Transverse colon (tissue), 4 donors: ENCODE data around the gene PIGR. TPM values are rescaled to one million over a fixed set of nuclear protein-coding genes. Genes with fewer than 3 reads are reported as not detected.

Experiments used
- DNase-seq: peaks from one replicate; pipeline ENCODE4 v3.0.0-alpha.2; 2019
- H3K27ac ChIP-seq, 4 donors: fragments of 200-600 bp; sonication (generic); 2 replicates each; pipeline ENCODE4 v1.5.1; 2016 to 2018; ENCODE audit warnings: inconsistent platforms in 4 of 4
- H3K27me3 ChIP-seq: fragments of 200-600 bp; sonication (generic); 2 replicates; pipeline ENCODE4 v1.5.1; 2017; ENCODE audit warnings: inconsistent platforms
- H3K36me3 ChIP-seq, 4 donors: fragments of 200-600 bp; sonication (generic); 2 replicates each; pipeline ENCODE4 v1.5.1; 2017 to 2019; ENCODE audit warnings: inconsistent platforms in 4 of 4
- H3K4me1 ChIP-seq, 4 donors: fragments of 200-600 bp; sonication (generic); 2 replicates each; pipeline ENCODE4 v1.5.1; 2017 to 2020; ENCODE audit warnings: inconsistent platforms in 4 of 4
- H3K4me3 ChIP-seq, 4 donors: fragments of 200-600 bp; sonication (generic); 1 replicate in 1 of 4; 2 replicates in 3 of 4; pipeline versions ENCODE4 v1.5.1 to v1.6.1; 2017 to 2019; ENCODE audit warnings: inconsistent platforms in 4 of 4
- H3K9me3 ChIP-seq, 2 donors: fragments of 200-600 bp; sonication (generic); 2 replicates each; pipeline ENCODE4 v1.5.1; 2017 to 2019; ENCODE audit warnings: inconsistent platforms in 2 of 2
- EP300 ChIP-seq: sonication (generic); formaldehyde crosslinking; IDR thresholded peaks from one replicate; pipeline ENCODE4 v1.6.1; 2017; ENCODE audit warnings: antibody characterized with exemption, low read depth
- POLR2A ChIP-seq: fragments of 450-650 bp; IDR thresholded peaks from one replicate; pipeline ENCODE4 v1.6.1; 2016; ENCODE audit warnings: antibody characterized with exemption, mild to moderate bottlenecking, moderate library complexity
- POLR2AphosphoS5 ChIP-seq, 3 donors: sonication (generic); formaldehyde crosslinking; IDR thresholded peaks; one replicate each; pipeline ENCODE4 v1.6.1; 2016; ENCODE audit warnings: antibody characterized with exemption in 3 of 3
- WGBS, 2 donors: methylation state at CpG; one replicate each; pipeline ENCODE4 v1.1.5; 2018; ENCODE audit warnings: low coverage in 1 of 2; 5-methylcytosine and 5-hydroxymethylcytosine counted together
- in situ Hi-C, 4 donors: fragments of 200-750 bp; cut with MboI; loops; one replicate each; pipeline versions ENCODE4 v1.15.0 to v1.15.1; 2017; ENCODE audit warnings: low sequenced_read_pairs in 3 of 4, low pct_ligation_motif_present in 1 of 4, low pct_unique_long_range_greater_than_20kb in 1 of 4
- intact Hi-C: fragments of 100-400 bp; cut with DNase I; formaldehyde crosslinking; loops from one replicate; pipeline ENCODE4 v1.15.1; 2023; ENCODE audit warnings: low total_unique reads
- total RNA-seq, 4 donors: library from RNA; depleted of rRNA; stranded (reverse); fragments of >200 nt; gene quantifications; one replicate each; pipeline ENCODE4 v1.1.0, GENCODE V29; 2016
- TF ChIP-seq, protein P1 (sequence below), 5 experiments: fragments of 200-600 bp in 3 of 5; fragments of 450-650 bp in 2 of 5; sonication (generic) in 3 of 5; IDR thresholded peaks; 1 replicate in 2 of 5; 2 replicates in 3 of 5; pipeline ENCODE4 v1.5.1; 2016 to 2017; ENCODE audit warnings: antibody characterized with exemption in 5 of 5, inconsistent platforms in 3 of 5, mild to moderate bottlenecking in 2 of 5, moderate library complexity in 1 of 5

The PIGR gene, protein sequence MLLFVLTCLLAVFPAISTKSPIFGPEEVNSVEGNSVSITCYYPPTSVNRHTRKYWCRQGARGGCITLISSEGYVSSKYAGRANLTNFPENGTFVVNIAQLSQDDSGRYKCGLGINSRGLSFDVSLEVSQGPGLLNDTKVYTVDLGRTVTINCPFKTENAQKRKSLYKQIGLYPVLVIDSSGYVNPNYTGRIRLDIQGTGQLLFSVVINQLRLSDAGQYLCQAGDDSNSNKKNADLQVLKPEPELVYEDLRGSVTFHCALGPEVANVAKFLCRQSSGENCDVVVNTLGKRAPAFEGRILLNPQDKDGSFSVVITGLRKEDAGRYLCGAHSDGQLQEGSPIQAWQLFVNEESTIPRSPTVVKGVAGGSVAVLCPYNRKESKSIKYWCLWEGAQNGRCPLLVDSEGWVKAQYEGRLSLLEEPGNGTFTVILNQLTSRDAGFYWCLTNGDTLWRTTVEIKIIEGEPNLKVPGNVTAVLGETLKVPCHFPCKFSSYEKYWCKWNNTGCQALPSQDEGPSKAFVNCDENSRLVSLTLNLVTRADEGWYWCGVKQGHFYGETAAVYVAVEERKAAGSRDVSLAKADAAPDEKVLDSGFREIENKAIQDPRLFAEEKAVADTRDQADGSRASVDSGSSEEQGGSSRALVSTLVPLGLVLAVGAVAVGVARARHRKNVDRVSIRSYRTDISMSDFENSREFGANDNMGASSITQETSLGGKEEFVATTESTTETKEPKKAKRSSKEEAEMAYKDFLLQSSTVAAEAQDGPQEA
- total RNA-seq = over 10,000 TPM in 1 of 4 donors, 1,000 to 10,000 TPM in 3; 3,370 to 10,796 (median 6,659) TPM

DNA sequence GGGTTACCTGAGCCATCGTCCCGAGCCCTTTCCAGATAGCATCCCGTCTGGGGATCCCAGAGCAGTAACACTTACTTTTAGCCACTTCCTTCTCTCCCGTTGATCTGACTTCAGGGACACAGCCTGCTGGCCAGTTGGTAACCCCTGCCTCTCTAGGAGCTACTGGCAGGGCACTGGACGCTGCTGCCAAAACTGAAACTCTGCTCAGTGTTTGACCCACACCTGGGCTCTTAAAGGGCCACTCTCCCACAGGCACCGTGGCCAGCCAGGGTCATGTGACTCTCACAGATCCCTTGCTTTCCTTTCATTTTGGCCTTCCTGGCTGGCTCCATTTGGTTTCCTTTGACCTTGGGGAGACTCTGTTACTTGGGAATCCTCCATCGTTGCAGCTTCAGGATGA is at the start of gene PIGR:
Gene PIGR (minus strand): TSS at position 206 of the 400 bp plus-strand sequence. CDS start 5,935 bp downstream, outside the sequence.
- Histone ChIP-seq H3K9me3 (no peaks in the 10 kb centered on the region), H3K27ac (peak within 1 kb of the TSS; percentile 82 to 89 (median 83)), H3K36me3 (no peaks in the 10 kb centered on the region), H3K4me3 (peak within 1 kb of the TSS; percentile 25 to 53 (median 46)), H3K27me3 (no peaks in the 10 kb centered on the region), H3K4me1 (peaks cover 4 to 53% (median 34%) of the 10 kb centered on the region in 4 donors)
- DNase-seq = peak; percentile 87
- in situ Hi-C loops (no loop called here), intact Hi-C loops (no loop called here)
- 41% methylated on average over 7 of the region's 7 CpGs; no CpG with 5 or more reads in 1 of the 2 donors for WGBS, 2 donors
- TF ChIP-seq POLR2A (peak; percentile 91), POLR2AphosphoS5 (IDR thresholded peaks at IDR 0.05) (peak; percentile 78 to 96 (median 94)), EP300 (no peak)
- TF ChIP-seq, protein P1, sequence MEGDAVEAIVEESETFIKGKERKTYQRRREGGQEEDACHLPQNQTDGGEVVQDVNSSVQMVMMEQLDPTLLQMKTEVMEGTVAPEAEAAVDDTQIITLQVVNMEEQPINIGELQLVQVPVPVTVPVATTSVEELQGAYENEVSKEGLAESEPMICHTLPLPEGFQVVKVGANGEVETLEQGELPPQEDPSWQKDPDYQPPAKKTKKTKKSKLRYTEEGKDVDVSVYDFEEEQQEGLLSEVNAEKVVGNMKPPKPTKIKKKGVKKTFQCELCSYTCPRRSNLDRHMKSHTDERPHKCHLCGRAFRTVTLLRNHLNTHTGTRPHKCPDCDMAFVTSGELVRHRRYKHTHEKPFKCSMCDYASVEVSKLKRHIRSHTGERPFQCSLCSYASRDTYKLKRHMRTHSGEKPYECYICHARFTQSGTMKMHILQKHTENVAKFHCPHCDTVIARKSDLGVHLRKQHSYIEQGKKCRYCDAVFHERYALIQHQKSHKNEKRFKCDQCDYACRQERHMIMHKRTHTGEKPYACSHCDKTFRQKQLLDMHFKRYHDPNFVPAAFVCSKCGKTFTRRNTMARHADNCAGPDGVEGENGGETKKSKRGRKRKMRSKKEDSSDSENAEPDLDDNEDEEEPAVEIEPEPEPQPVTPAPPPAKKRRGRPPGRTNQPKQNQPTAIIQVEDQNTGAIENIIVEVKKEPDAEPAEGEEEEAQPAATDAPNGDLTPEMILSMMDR (IDR thresholded peaks at IDR 0.05) = no peak

DNA sequence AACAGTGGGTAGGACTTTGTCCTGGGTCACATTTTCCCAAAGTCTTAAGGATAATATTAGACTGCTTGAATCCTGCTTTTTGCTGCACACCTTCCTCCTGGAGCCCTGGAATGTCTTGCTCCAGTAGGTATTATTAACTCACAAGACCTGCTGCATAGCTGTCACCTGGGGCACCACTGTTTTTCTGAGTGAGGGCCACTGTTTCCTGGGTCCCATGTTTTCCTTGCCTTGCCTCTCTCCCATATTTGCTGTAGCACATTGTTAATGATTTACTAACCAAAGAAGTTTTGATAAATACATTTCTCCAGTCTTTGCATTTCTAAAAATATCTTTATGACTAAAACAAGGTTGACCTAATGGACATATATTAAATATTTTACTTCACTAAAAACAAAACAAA is 46.5 kb upstream of the PIGR start:
- intact Hi-C loops = no loop called here
- in situ Hi-C loops = no loop called here
- Histone ChIP-seq H3K9me3 (no peaks in the 10 kb centered on the region), H3K27ac (no peak overlapping the region), H3K27me3 (no peaks in the 10 kb centered on the region), H3K4me3 (no peak overlapping the region), H3K36me3 (no peaks in the 10 kb centered on the region), H3K4me1 (peaks cover 0 to 6% (median 2%) of the 10 kb centered on the region in 4 donors)
- TF ChIP-seq, protein P1 (IDR thresholded peaks at IDR 0.05) = no peak
- TF ChIP-seq EP300 = no peak
- TF ChIP-seq POLR2AphosphoS5 (IDR thresholded peaks at IDR 0.05) = no peak
- no peak for TF ChIP-seq POLR2A
- no peak for DNase-seq

DNA sequence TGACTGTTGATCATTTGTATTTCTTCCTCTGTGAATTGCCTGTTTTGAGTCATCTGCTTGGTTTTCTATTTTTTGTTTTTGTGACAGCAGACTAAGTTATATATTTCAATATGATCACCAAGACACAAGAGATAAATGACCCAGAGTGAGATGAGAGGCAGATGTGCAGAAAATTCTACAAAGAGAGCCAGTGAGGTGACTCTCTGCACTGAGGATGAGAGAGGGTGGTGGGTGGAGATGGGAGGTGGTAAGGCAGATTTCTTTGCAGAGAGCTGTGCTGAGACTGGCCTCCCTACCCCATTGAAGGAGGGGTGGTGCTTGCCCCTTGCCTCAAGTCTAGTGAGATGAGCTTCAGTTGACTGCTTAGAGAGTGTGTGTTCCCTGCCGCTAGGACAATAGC is 41.6 kb upstream of the PIGR start:
- no peak overlapping the region for H3K27ac ChIP-seq
- H3K4me1 ChIP-seq = no peaks in the 10 kb centered on the region
- H3K9me3 ChIP-seq = no peaks in the 10 kb centered on the region
- TF ChIP-seq POLR2A (no peak), POLR2AphosphoS5 (IDR thresholded peaks at IDR 0.05) (no peak), EP300 (no peak)
- TF ChIP-seq, protein P1 (IDR thresholded peaks at IDR 0.05) = no peak
- H3K27me3 ChIP-seq = no peaks in the 10 kb centered on the region
- intact Hi-C loops = no loop called here
- WGBS, 2 donors = 90% methylated on average over 1 of the region's 1 CpG; no CpG with 5 or more reads in 1 of the 2 donors
- no peak overlapping the region for H3K4me3 ChIP-seq
- no peak for DNase-seq
- in situ Hi-C loops = loop anchor here in 2 of 4 donors (10.0 kb wide), 2 partner anchors 253 to 263 kb away; no protein-coding TSS in a partner anchor
- H3K36me3 ChIP-seq = no peaks in the 10 kb centered on the region

DNA sequence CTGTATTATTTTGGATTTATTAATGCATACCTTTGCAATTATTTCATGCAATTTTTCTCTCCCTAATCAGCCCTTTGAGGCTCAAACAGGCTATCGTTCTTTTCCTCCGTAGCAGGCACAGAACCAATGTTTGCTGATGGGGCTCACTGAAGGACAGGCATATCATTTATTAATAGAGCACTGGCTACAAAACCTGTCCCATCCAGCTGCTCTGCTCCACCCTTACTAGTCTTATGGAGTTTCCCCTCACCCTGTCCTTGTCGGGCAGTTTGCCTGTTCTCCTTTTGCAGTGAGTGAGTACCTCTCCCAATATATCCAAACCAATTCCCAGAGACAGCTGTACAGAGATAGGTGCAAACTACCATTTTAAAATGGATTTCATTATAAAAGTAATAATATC is 40.6 kb upstream of the PIGR start:
- 71 to 82% methylated on average over 1 to 3 of the region's 3 CpGs for WGBS, 2 donors
- no peak overlapping the region for H3K4me3 ChIP-seq
- no peaks in the 10 kb centered on the region for H3K36me3 ChIP-seq
- no peaks in the 10 kb centered on the region for H3K4me1 ChIP-seq
- TF ChIP-seq, protein P1 (IDR thresholded peaks at IDR 0.05) = no peak
- TF ChIP-seq POLR2A (no peak), POLR2AphosphoS5 (IDR thresholded peaks at IDR 0.05) (no peak), EP300 (no peak)
- in situ Hi-C loops (loop anchor here in 2 of 4 donors (10.0 kb wide), 2 partner anchors 252 to 262 kb away; no protein-coding TSS in a partner anchor), intact Hi-C loops (no loop called here)
- no peaks in the 10 kb centered on the region for H3K9me3 ChIP-seq
- H3K27ac ChIP-seq = no peak overlapping the region
- DNase-seq = no peak
- H3K27me3 ChIP-seq = no peaks in the 10 kb centered on the region
